ENCODE data around the gene DPH7.

GRCh38 chr9:137610944-137611343 lies 32.2 kb upstream of the DPH7 start:
- TF ChIP-seq POLR2A (IDR thresholded peaks at IDR 0.05) = no peak
- TF ChIP-seq, protein P1, sequence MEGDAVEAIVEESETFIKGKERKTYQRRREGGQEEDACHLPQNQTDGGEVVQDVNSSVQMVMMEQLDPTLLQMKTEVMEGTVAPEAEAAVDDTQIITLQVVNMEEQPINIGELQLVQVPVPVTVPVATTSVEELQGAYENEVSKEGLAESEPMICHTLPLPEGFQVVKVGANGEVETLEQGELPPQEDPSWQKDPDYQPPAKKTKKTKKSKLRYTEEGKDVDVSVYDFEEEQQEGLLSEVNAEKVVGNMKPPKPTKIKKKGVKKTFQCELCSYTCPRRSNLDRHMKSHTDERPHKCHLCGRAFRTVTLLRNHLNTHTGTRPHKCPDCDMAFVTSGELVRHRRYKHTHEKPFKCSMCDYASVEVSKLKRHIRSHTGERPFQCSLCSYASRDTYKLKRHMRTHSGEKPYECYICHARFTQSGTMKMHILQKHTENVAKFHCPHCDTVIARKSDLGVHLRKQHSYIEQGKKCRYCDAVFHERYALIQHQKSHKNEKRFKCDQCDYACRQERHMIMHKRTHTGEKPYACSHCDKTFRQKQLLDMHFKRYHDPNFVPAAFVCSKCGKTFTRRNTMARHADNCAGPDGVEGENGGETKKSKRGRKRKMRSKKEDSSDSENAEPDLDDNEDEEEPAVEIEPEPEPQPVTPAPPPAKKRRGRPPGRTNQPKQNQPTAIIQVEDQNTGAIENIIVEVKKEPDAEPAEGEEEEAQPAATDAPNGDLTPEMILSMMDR (IDR thresholded peaks at IDR 0.05) = no peak
